ENCODE measurements around the gene HEBP2.

HEBP2 gene

DNA sequence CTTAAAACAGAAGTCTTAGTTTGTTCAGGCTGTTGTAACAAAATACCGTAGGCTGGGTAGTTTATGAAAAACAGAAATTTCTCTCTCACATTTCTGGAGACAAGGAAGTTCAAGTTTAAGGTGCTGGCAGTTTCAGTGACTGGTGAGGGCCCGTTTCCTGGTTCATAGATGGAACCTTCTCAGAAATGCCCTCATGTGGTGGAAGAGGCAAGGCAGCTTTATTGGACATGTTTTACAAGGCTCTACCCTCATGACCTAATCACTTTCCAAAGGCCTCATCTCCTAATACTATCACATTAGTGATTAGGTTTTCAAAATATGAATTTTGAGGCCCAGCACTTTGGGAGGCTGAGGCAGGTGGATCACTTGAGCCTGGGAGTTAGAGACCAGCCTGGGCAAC, 2.4 kb downstream of the HEBP2 start:
- Histone ChIP-seq H3K4me1 (ENCODE audit: insufficient read depth, low read length) (no peaks in the 10 kb centered on the region), H3K9ac (ENCODE audit: low read depth, low read length) (no peak overlapping the region), H3K36me3 (ENCODE audit: insufficient read depth, low read length) (peaks cover 14% of the 10 kb centered on the region; the same call in 1 of the 2 replicates), H3K9me3 (ENCODE audit: control insufficient read depth, insufficient read depth, low read length) (no peaks in the 10 kb centered on the region)

DNA sequence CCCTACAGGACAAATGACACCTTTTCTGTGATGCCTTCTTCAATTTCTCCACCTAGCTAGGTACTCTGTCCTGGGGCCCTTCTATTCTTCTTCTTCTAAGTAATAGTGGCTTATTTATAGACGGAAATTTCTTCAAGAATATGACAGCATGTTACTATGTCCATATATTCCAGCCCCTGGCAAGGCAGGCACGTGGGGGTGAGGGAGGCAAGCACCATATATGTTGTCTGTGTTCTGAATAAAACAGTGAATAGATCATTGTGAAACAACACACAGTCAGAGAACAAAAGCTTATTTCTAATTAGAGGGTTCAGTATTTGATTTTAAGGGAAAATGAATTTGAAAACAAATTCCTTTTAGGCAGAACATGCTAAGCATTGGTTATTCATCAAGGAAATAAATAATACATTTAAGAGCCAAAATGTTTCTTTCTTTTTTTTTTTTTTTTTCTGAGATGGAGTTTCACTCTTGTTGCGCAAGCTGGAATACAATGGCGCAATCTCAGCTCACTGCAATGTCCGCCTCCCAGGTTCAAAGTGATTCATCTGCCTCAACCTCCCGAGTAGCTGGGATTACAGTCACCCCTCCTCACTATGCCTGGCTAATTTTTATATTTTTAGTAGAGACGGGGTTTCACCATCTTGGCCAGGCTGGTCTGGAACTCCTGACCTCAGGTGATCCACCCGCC, 6.2 kb downstream of the HEBP2 start:
- H3K36me3 ChIP-seq (ENCODE audit: insufficient read depth, low read length) = peaks cover 30% of the 10 kb centered on the region
- H3K4me1 ChIP-seq (ENCODE audit: insufficient read depth, low read length) = no peaks in the 10 kb centered on the region
- no peaks in the 10 kb centered on the region for H3K9me3 ChIP-seq (ENCODE audit: control insufficient read depth, insufficient read depth, low read length)
- H3K9ac ChIP-seq (ENCODE audit: low read depth, low read length) = no peak overlapping the region

DNA sequence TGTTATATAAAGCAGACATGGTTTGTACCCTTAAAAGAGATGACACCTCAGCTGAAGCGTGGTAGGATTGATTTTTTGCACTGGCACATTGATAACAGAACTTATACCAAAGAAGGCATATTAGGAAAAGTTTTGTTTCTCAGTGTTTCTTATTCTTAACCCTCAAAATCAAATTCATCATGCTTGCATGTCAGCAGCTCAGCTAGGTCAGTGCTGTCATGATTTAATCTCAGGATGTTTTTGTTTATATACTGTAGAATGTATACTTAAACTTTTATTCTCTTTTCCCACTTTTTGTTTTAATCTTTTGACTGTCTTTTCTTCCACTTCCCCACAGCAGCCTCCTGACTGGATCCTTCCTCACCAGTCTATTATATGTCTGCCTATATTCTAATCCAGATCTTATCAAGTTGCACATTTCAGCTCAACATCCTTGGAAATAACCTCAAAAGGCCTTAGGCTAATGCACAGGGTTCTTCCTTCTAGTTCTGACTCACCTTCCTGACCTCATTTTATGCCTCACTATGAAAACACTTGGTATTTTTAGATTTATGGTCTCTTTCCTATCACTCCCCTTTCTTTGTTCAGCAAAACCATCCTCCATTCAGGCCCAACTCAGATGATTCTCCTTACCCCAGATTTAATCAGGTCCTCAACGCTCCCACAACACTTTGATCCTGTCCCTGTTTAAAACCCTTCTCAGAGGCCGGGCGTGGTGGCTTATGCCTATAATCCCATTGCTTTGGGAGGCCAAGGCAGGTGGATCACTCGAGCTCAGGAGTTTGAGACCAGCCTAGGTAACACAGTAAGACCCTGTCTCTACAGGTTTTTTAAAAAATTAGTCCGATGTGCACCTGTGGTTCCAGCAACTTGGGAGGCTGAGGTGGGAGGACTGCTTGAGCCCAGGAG, 7.2 kb downstream of the HEBP2 start:
- Histone ChIP-seq H3K4me1 (ENCODE audit: insufficient read depth, low read length) (no peaks in the 10 kb centered on the region), H3K9me3 (ENCODE audit: control insufficient read depth, insufficient read depth, low read length) (no peaks in the 10 kb centered on the region), H3K36me3 (ENCODE audit: insufficient read depth, low read length) (peaks cover 30% of the 10 kb centered on the region), H3K9ac (ENCODE audit: low read depth, low read length) (no peak overlapping the region)

DNA sequence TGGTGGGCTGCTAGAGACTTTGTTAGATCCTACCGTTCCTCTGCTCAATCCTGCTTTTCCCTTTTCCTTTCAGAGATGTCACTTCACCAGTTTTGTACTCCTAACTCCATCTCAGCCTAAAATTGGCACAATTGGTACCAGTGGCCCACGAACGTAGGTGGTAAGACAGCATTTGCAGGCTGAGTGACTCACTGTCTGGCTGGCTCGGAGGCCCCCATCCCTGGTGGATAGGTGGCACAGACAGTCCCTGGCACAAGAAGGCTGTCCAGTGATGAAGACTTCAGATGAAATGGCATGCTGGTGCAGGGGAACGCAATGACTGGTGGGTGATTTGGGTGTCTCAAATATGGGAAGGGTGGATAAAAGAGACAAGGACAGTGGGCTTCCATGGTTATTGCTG, 11.1 kb downstream of the HEBP2 start:
- Histone ChIP-seq H3K4me1 (ENCODE audit: insufficient read depth, low read length) (no peaks in the 10 kb centered on the region), H3K9ac (ENCODE audit: low read depth, low read length) (no peak overlapping the region), H3K36me3 (ENCODE audit: insufficient read depth, low read length) (peaks cover 25% of the 10 kb centered on the region), H3K9me3 (ENCODE audit: control insufficient read depth, insufficient read depth, low read length) (no peaks in the 10 kb centered on the region)

DNA sequence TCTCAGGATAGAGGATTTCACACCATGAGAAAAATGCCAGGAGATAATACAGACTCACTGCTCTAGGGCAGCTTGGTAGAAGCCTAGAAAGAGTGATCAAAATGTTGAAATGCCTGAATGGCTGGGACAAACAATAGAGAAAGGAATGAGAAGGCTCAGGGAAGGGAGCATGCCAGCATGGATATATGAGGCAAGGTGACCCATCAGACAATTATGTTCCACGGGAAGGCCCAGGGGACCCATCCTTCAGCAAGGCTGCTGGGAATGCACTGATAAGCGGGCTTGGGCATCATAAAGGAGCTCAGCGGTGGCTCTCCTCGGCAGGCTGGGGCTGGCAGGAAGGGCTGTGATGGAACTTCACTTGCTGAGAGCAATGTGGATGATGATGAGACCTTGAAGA, 12.2 kb downstream of the HEBP2 start:
- no peaks in the 10 kb centered on the region for H3K4me1 ChIP-seq (ENCODE audit: insufficient read depth, low read length)
- no peak overlapping the region for H3K9ac ChIP-seq (ENCODE audit: low read depth, low read length)
- peaks cover 16% of the 10 kb centered on the region for H3K36me3 ChIP-seq (ENCODE audit: insufficient read depth, low read length)
- H3K9me3 ChIP-seq (ENCODE audit: control insufficient read depth, insufficient read depth, low read length) = no peaks in the 10 kb centered on the region

DNA sequence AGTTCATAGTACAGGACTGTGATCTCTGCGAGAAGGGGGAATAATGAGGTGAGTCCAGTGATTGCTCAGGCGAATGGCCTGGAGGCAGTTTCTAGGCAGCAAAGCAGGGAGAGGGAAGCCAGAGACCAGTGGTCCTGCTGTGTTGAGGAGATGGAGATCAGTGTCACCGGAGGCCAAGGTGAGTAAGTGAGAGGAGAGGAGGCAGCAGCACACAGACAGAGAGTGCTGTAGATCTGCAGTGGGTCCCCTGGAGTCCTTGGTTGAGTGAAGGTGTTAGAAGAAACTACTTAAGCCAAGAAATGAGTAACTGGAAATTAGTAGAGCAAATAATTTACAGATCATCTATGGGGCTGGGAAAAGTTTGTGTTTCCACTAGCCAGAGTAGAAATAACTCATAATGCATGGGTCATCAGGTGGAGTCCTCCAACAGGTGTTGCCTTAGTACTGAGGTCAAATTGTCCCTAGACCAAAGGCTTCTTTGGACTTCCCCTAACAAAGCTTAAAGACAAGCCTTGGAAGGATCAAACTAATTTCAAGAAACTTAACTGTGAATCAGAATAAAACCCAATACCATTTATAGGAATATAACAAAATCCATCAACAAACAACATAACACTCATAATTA, 13.6 kb downstream of the HEBP2 start:
- no peaks in the 10 kb centered on the region for H3K9me3 ChIP-seq (ENCODE audit: control insufficient read depth, insufficient read depth, low read length)
- H3K4me1 ChIP-seq (ENCODE audit: insufficient read depth, low read length) = no peaks in the 10 kb centered on the region
- peaks cover 15% of the 10 kb centered on the region for H3K36me3 ChIP-seq (ENCODE audit: insufficient read depth, low read length)
- H3K9ac ChIP-seq (ENCODE audit: low read depth, low read length) = no peak overlapping the region

DNA sequence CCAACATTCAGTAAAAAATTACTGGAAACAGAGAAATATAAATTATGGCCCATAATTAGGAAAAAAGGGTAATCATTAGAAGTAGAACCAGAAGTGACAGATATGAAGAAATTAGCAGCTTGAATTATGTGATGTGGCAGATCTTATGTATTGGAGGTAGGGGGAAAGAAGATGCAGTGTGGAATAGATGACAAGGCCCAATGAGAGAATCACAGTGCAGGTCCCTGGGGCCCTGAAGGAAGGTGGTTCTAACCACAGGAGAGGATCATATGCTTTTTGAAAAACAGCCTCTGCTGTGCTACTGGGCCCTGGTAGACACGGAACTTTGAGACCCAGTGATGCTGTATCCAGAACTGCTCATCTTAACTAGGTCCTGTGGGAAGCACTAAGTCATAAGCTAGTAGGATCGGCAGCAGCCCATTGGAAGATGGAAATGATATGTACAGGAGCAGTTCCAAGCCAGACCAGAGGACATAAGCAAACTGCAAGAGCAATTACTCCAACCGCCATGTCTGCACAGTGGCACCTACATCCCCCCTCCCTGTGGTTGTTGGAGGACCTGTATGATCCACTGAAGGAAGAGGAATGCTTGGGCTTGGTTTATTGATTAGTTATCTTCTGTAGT, 14.2 kb downstream of the HEBP2 start:
- Histone ChIP-seq H3K4me1 (ENCODE audit: insufficient read depth, low read length) (no peaks in the 10 kb centered on the region), H3K9ac (ENCODE audit: low read depth, low read length) (no peak overlapping the region), H3K36me3 (ENCODE audit: insufficient read depth, low read length) (peaks cover 9% of the 10 kb centered on the region), H3K9me3 (ENCODE audit: control insufficient read depth, insufficient read depth, low read length) (no peaks in the 10 kb centered on the region)

DNA sequence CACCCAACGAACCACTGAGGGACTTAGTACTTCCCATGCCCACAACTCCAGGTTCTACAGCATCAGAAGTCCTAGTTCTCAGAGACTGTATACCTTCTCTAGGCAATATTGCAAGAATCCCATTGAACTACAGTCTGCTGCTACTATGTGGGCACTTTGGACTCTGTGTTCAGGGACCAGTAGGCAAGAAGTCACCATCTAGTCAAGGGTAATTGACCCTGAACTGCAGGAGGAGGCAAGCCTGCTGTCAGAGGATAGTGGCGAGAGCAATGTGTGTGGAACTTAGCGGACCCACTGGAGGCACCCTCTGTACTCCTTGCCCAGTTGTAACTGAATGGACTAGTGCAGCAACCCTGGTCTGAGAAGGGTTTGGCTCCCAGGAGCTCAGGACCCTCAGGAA, 15.7 kb downstream of the HEBP2 start:
- Histone ChIP-seq H3K36me3 (ENCODE audit: insufficient read depth, low read length) (no peaks in the 10 kb centered on the region; the same call in 1 of the 2 replicates), H3K9ac (ENCODE audit: low read depth, low read length) (no peak overlapping the region), H3K4me1 (ENCODE audit: insufficient read depth, low read length) (no peaks in the 10 kb centered on the region), H3K9me3 (ENCODE audit: control insufficient read depth, insufficient read depth, low read length) (no peaks in the 10 kb centered on the region)

DNA sequence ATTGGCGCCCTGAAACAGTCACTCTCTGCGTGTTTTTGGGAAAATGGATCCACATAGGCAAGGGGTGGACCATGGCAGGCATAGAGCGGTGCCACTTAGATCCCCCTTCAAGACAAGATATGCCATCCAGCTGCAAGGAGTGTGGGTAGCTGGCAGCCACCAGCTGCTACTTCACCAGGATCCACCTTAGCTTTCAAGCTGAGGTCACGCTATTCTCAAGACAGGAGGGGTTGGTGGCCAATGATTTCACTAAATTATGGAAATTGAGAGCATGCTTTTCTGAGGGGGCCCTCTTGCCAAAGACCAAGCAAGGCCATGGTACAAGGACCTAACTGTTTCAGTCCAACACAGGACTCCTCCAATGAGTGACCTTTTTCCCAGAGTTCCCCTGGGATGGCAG, 16.3 kb downstream of the HEBP2 start:
- Histone ChIP-seq H3K36me3 (ENCODE audit: insufficient read depth, low read length) (no peaks in the 10 kb centered on the region; the same call in 1 of the 2 replicates), H3K9ac (ENCODE audit: low read depth, low read length) (no peak overlapping the region), H3K4me1 (ENCODE audit: insufficient read depth, low read length) (no peaks in the 10 kb centered on the region), H3K9me3 (ENCODE audit: control insufficient read depth, insufficient read depth, low read length) (no peaks in the 10 kb centered on the region)

DNA sequence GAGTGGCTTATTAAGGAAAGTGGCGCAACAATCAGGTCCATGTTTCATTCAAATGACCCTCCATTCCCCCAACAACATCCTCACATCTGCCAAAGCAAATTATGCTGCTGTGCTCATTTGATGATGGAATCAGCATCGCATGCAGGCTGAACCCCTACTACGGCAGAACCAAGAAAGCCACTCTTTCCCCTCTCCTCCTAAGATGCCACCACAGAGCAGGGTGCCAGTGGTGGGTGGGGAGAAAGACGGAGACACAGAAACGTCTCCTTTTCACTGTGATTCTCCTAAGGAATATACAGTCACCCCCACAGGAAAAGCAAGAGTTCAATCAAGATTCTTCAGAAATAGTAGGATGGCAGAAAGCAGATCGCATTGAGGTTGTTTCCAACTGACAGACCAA, 17.1 kb downstream of the HEBP2 start:
- H3K4me1 ChIP-seq (ENCODE audit: insufficient read depth, low read length) = no peaks in the 10 kb centered on the region
- H3K9me3 ChIP-seq (ENCODE audit: control insufficient read depth, insufficient read depth, low read length) = no peaks in the 10 kb centered on the region
- no peaks in the 10 kb centered on the region; the same call in 1 of the 2 replicates for H3K36me3 ChIP-seq (ENCODE audit: insufficient read depth, low read length)
- no peak overlapping the region for H3K9ac ChIP-seq (ENCODE audit: low read depth, low read length)

DNA sequence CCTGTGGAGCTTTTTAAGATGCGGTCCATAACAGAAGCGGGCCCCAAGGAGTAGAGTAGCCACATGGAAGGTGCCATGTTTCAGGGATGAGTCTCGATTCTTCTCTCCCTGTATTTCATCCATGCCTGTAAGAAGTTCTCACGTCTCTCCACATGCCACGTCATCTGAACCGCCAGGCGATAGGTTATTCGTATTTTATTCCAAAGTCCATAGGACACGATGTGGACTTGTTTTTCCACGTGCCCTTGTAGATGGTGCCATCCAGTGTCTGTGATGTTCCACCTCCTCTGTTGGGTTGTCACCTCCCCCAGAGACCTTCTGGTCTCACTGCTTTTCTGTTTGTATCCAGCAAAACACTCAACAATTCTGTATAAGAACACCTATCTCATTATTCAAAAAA, 17.6 kb downstream of the HEBP2 start:
- H3K36me3 ChIP-seq (ENCODE audit: insufficient read depth, low read length) = no peaks in the 10 kb centered on the region; the same call in 1 of the 2 replicates

DNA sequence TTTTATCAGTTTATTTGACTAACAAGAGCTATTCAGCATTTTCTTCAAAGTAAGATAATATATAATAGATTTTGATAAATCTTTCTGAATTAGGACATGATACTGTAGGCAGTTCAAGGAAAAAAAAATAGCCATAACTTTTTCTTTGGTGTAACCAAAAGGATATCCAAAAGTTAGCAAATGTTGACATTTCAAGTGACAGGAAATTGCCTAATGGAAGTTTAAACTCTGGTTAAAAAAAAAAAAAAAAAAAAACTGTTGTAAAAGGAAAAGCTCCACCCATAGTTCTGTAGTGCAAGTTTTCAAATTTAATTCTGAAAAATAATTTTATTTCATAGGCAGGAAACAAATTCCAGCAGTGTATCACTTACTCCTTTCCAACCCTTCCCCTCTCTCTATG, 18.8 kb downstream of the HEBP2 start:
- Histone ChIP-seq H3K36me3 (ENCODE audit: insufficient read depth, low read length) (no peaks in the 10 kb centered on the region; the same call in 1 of the 2 replicates), H3K9me3 (ENCODE audit: control insufficient read depth, insufficient read depth, low read length) (no peaks in the 10 kb centered on the region), H3K9ac (ENCODE audit: low read depth, low read length) (no peak overlapping the region), H3K4me1 (ENCODE audit: insufficient read depth, low read length) (no peaks in the 10 kb centered on the region)

More for the DNA sequence above, 17.6 kb downstream of the HEBP2 start:
- H3K9ac ChIP-seq (ENCODE audit: low read depth, low read length) = no peak overlapping the region
- no peaks in the 10 kb centered on the region for H3K9me3 ChIP-seq (ENCODE audit: control insufficient read depth, insufficient read depth, low read length)
- no peaks in the 10 kb centered on the region for H3K4me1 ChIP-seq (ENCODE audit: insufficient read depth, low read length)

DNA sequence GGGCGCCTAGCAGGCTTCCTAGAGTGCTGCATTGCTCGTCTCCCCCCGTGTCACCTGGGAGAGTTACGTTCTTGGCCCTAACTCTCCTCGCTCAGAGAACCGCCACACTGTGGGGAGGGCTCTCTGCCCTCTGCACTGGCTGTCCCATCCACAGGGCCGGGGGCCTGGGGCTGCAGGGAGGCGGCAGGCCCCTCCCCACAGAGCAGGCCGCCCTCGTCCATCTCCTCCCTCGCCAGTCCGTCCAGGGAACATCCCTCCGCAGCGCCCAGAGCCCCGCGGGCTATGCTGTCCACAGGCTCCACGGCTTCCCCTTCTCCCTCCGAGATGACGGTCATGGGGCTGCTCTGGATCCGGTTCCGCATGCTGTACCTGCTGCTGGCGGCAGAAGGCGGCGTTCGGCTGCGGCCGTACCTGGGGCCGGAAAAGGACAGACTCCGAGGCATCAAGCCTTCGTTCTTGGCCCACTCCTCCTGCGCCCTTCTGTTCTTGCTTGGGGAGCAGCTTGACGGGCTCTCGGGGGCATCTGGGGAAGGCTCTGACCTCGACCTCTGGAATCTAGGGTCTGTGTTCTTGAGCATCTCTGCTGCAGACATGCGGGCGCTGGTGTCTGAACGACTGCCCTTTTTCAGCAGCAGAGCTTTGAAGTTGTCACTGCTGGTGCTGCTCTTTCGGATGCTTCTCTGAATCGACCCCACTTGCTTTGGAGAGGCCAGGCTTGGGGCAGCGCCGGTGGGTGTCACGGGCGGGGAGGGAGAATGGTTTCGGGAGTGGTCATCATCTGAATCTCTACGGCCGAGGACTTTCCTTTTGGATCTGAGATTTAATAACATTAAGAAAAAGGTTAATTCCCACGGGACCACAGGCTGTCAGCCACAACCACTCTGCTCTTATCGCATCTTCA, 20.2 kb downstream of the HEBP2 start:
- Histone ChIP-seq H3K9me3 (ENCODE audit: control insufficient read depth, insufficient read depth, low read length) (no peaks in the 10 kb centered on the region), H3K9ac (ENCODE audit: low read depth, low read length) (no peak overlapping the region), H3K36me3 (ENCODE audit: insufficient read depth, low read length) (no peaks in the 10 kb centered on the region), H3K4me1 (ENCODE audit: insufficient read depth, low read length) (no peaks in the 10 kb centered on the region)

All from ES-I3 (cell line).